Ramos (cell line): ENCODE data around the gene PRDM1.

Source experiments
- in situ Hi-C: fragments of 300-500 bp; cut with MboI; formaldehyde crosslinking; loops from one replicate; pipeline ENCODE4 v1.14.3; 2022; ENCODE audit warnings: low sequenced_read_pairs; ENCODE audit not compliant: unreplicated experiment

The PRDM1 gene

GRCh38 chr6:106094261-106094963 is 8.3 kb downstream of the PRDM1 start:
- in situ Hi-C loops: no loop called here

- in situ Hi-C loops: no loop called here
These were observed 8.8 kb downstream of the PRDM1 start for GRCh38 chr6:106094964-106095335.

DNA sequence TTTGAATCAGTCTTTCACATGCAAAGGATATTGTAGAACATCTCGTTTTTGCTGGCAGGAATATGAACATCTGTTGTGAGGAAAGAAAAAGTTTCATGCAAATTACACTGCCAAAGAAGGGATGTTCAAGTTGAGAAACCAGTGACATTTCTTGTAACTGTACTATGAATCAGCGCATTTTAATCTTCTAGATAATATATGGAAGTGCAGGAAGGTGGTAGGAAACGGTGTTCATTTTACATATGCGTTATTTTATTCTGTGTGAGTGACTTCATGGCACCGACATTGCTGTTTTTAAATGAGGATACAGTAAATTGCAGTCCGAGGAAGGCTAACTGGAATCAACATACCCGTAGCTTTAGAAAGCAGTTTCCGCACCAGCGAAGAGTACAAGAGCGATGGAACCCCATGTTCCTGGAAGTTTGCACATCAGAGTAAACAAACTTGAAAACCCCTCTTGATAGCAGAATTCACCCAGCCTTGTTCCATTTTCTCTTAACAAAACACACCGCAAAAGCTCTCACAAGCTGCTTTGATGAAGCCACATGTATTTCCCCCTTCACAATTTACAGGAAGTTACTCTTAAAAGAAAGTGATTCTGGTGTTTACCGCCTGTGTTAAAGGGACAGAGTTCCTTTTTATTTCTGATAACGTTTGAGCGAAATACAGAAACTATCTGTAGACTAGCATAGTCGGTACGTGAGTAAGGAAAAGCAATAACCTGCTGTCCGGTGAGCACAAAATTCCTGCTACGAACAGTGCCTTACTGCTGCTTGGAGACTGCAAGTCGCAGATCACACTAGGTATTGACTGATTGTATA is 11.5 kb downstream of the PRDM1 start:
- in situ Hi-C loops: no loop called here

DNA sequence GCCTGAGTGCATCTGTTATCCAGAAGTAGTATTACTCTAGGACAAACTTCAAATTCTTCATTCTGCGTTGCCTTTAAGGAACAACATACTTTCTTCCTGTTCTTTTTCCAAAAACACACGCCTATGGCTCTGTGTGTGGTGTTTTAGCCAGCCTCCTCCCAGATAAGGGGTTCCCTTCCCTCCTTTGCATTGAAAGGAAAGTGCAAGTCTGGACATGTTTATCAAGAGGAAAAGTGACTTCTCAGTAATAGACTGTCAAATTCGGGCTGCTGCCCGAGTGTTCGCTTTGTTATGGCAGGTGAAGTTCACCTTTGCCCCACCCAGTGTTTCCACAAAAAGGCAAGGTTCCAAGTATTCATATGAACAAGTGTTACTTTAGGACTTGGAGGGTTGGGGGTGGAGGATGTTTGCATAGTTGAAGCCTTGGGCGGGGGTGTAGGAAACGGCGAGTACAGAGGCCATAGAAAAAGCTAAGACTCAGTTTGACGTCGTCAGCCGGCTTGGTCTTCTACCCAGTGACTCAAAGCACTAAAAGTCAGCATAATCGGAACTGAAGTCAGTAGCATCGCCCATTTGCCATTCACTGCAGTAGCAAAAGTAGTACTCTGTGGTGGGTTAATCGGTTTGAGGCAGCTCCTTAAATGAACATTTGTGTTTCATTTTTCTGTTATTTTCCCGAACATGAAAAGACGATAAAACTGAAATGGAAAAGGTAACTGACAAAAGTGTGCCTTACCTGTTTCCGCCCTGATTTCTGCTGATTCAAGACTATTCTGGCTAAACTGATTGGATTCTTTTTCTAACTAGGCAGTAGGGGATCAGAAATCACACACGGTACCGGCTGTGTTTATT is 12.5 kb downstream of the PRDM1 start:
- in situ Hi-C loops: no loop called here

DNA sequence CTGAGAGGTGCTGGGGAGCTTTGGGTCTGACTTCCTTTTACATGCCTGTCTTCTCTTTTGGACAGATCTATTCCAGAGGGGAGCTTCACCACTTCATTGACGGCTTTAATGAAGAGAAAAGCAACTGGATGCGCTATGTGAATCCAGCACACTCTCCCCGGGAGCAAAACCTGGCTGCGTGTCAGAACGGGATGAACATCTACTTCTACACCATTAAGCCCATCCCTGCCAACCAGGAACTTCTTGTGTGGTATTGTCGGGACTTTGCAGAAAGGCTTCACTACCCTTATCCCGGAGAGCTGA is 13.1 kb downstream of the PRDM1 start:
- in situ Hi-C loops: no loop called here

- in situ Hi-C loops: no loop called here
These were observed 14.6 kb downstream of the PRDM1 start for GRCh38 chr6:106100755-106101154.

GRCh38 chr6:106101466-106101865 is 15.3 kb downstream of the PRDM1 start:
- in situ Hi-C loops: no loop called here

DNA sequence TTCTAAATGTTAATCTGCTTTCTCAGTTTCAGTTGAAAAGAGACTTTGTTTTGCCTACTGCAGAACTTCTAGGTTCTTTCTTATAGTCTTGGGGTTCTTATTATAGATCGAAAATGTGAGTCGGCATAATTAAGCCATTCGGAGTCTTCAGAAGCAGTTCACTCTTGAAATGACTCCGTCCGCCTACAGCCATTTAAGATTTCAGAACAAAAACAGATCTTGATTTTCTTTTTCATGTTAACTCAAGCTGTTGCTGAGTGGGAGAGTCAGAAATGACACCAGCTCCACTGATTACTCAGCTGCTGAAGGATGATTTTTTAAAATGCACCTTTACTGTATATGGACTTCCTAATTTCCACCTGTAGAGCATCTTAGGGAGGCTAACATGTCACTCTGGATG is 15.9 kb downstream of the PRDM1 start:
- in situ Hi-C loops: no loop called here

DNA sequence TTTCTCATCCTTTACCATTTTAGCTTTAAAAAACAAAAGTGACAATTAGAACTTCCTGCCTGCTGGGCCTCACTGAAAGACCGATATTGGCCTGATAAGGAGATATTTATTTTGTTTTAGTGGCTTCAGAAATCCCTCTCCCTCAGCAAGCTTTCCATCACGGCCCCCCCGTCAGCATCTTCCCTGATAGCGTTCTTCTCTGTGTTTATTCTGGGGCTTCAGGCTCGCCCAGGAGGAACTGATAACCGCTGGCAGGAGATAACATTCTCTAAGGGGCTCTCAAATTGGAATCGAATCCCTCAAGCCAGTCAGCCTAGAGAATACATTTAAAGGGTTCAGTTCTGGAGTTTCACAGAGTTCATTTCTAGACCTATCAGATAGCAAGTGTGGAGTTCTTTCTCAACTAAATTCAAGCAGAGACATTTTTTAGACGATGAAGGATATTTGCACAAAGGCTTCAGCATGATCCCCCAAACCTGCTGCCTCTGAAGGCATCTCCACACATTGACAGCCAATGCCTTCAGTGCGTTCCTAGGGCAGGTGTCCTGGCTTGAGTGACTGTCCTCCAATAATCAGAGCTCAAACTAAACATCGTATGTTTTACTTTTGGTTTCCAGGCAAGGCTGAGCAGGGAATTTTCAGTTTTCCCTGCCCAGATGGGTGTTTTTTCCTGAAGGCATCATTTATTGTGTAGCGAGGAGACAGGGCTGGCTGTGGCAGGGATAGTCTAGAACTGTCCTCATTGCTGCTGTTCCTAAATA is 17.0 kb downstream of the PRDM1 start:
- in situ Hi-C loops: no loop called here

DNA sequence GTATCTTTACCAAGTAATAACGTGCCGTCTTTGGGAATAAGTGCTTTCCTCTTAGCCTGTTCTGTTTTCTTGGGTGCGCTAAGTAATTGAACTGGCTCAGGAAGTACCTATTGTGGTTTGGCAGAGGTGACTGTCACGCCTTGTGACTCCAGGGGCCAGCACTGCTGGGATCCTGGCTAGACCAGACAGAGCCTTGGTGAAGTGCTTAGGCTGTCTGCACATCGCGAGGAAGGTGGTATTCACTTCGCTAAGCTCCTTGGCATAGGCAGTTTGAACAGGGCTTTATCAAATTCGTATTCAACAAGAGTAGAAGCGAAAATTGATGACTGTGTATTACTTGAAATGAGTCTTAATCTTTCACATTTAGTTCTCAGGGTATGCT is 17.6 kb downstream of the PRDM1 start:
- in situ Hi-C loops: no loop called here

GRCh38 chr6:106104476-106104875 is 18.3 kb downstream of the PRDM1 start:
- in situ Hi-C loops: no loop called here

DNA sequence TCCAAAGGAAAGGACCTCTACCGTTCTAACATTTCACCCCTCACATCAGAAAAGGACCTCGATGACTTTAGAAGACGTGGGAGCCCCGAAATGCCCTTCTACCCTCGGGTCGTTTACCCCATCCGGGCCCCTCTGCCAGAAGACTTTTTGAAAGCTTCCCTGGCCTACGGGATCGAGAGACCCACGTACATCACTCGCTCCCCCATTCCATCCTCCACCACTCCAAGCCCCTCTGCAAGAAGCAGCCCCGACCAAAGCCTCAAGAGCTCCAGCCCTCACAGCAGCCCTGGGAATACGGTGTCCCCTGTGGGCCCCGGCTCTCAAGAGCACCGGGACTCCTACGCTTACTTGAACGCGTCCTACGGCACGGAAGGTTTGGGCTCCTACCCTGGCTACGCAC is 18.8 kb downstream of the PRDM1 start:
- in situ Hi-C loops: no loop called here

- in situ Hi-C loops: no loop called here
These were observed 19.4 kb downstream of the PRDM1 start for GRCh38 chr6:106105493-106105892.

DNA sequence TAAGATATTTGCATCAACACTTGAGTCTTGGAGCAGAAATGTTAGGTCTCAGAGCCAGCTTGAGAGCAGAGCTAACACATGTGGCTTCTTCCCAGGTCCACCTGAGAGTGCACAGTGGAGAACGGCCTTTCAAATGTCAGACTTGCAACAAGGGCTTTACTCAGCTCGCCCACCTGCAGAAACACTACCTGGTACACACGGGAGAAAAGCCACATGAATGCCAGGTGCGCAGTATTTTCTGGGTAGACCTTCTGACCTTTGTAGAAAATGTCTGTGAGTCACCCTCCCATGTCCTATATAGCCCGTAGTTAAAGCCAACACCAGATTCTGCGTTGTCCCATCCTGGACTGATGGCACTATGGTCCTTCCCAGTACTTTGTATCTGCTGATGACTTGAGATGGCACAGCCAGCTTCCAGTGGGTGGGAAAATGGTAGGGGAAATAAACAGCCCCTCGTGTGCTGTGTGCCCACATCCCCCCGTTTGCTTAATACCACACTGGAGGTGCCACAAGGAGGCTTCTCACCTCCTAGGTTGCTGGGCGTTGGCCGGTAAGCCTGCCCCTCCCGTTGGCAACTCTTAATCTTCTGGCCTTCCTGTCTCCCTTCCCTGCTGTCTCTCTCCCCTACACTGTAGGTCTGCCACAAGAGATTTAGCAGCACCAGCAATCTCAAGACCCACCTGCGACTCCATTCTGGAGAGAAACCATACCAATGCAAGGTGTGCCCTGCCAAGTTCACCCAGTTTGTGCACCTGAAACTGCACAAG is 20.3 kb downstream of the PRDM1 start:
- in situ Hi-C loops: no loop called here

GRCh38 chr6:106107043-106107613 is 21.0 kb downstream of the PRDM1 start:
- in situ Hi-C loops: no loop called here

GRCh38 chr6:106108129-106108528 is 22.0 kb downstream of the PRDM1 start:
- in situ Hi-C loops: no loop called here

DNA sequence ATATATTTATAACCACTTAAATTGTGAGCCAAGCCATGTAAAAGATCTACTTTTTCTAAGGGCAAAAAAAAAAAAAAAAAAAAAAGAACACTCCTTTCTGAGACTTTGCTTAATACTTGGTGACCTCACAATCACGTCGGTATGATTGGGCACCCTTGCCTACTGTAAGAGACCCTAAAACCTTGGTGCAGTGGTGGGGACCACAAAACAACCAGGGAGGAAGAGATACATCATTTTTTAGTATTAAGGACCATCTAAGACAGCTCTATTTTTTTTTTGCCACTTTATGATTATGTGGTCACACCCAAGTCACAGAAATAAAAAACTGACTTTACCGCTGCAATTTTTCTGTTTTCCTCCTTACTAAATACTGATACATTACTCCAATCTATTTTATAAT is 22.9 kb downstream of the PRDM1 start:
- in situ Hi-C loops: no loop called here

DNA sequence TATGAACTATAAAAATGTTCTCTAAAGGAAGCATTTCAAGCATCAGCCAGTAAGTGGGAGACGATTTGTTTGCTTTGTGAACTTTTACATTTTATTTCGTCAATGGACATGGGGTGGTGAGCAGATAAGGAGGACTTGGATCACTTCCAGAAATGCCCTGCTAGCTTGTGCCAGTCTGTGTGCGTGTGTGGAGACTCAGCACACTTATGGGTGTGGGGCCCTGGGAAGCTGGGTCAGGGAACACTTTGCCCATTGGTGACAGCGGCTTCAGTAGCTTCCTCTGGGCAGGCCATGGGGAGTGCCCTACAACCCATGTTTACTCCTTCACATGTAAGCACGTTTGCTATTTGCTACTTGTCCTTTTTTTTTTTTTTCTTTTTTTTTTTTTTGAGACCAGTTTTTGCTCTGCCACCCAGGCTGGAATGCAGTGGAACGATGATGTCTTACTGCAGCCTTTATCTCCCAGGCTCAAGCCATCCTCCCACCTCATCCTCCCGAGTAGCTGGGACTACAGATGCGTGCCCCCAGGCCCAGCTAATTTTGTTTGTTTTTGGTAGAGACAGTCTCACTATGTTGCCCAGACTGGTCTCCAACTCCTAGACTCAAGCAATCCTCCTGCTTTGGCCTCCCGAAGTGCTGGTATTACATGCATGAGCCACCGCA is 24.2 kb downstream of the PRDM1 start:
- in situ Hi-C loops: no loop called here

GRCh38 chr6:106112433-106112832 is 26.3 kb downstream of the PRDM1 start:
- in situ Hi-C loops: no loop called here
